ENCODE measurements around the gene PLEK2. TPM values are rescaled to one million over a fixed set of nuclear protein-coding genes. Genes with fewer than 3 reads are reported as not detected.

PLEK2 gene
- polyA plus RNA-seq, 1 donor from 2014 or later: not detected

- H3K9me2 ChIP-seq (ENCODE audit: insufficient read depth, low read length): no peaks in the 10 kb centered on the region
- no peak overlapping the region for H2AFZ ChIP-seq (ENCODE audit: low read depth, low read length)
- H3K27ac ChIP-seq (ENCODE audit: low read length): no peak overlapping the region
These were observed 16.6 kb upstream of the PLEK2 start for GRCh38 chr14:67428501-67429031.

DNA sequence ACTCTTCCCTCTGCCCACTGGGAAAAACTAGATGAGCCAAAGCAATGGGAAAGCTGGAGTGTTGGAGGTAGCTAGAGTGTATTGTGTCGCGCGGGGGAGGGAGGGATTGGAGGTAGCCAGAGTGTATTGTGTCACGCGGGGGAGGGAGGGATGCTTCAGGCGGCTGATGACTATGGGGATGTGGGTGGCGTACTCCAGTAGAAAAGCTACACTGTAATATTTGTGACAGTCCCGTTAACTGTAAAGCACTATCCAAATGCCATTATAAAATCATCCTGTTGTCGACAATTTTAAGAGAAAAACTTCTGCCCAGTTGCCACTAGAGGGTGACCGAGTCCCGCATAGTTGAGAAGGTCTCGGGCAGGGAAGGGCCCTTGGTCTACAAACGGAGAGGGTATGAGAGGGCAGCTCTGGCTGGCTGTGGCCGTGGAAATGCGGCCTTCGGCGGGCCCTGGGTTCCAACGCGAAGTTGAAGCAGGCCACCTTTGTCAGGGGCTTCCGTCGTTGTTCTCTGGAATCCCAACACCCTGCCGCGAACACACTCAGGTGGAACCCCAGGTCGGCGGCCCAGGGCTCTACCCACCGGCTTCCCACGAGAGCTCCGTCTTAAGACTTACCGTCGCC is 15.1 kb upstream of the PLEK2 start:
- no peaks in the 10 kb centered on the region for H4K20me1 ChIP-seq (ENCODE audit: insufficient read depth)
- no peak overlapping the region for H3K9ac ChIP-seq (ENCODE audit: low read length)
- no peaks in the 10 kb centered on the region for H3K9me2 ChIP-seq (ENCODE audit: insufficient read depth, low read length)
- H3K27ac ChIP-seq (ENCODE audit: low read length): no peak overlapping the region
- H3K9me3 ChIP-seq (ENCODE audit: low read length): no peaks in the 10 kb centered on the region
- H3K27me3 ChIP-seq (ENCODE audit: insufficient read depth, low read depth, low read length): no peaks in the 10 kb centered on the region
- H3K79me2 ChIP-seq (replicated peaks; ENCODE audit: insufficient read depth, low read length): no peaks in the 10 kb centered on the region
- H3K4me3 ChIP-seq (ENCODE audit: low read length): no peak overlapping the region
- H2AFZ ChIP-seq (ENCODE audit: low read depth, low read length): no peak overlapping the region
- no peaks in the 10 kb centered on the region for H3F3A ChIP-seq (ENCODE audit: insufficient read depth, low read length, poor library complexity, severe bottlenecking)
- H3K4me2 ChIP-seq (ENCODE audit: low read length): no peak overlapping the region
- H3K36me3 ChIP-seq (ENCODE audit: insufficient read depth, low read length): no peaks in the 10 kb centered on the region
- TF ChIP-seq POLR2AphosphoS5 (IDR thresholded peaks at IDR 0.05) (no peak), SMC3 (conservative IDR thresholded peaks at IDR 0.05; ENCODE audit: poor library complexity) (peak; percentile 85), EZH2 (IDR thresholded peaks at IDR 0.05; ENCODE audit: borderline replicate concordance, insufficient read depth, low read length, poor library complexity, severe bottlenecking) (no peak), TAF1 (IDR thresholded peaks at IDR 0.05; ENCODE audit: low read depth) (no peak), RAD21 (conservative IDR thresholded peaks at IDR 0.05) (peak; percentile 87), EP300 (conservative IDR thresholded peaks at IDR 0.05; ENCODE audit: poor library complexity, severe bottlenecking) (no peak), REST (IDR thresholded peaks at IDR 0.05; ENCODE audit: borderline replicate concordance) (no peak)

More at GRCh38 chr14:67428501-67429031, 16.6 kb upstream of the PLEK2 start:
- no peak overlapping the region for H3K9ac ChIP-seq (ENCODE audit: low read length)
- no peaks in the 10 kb centered on the region for H3K9me3 ChIP-seq (ENCODE audit: low read length)
- no peaks in the 10 kb centered on the region for H3K79me2 ChIP-seq (replicated peaks; ENCODE audit: insufficient read depth, low read length)
- no peaks in the 10 kb centered on the region for H3K36me3 ChIP-seq (ENCODE audit: insufficient read depth, low read length)
- H3K4me3 ChIP-seq (ENCODE audit: low read length): no peak overlapping the region
- TF ChIP-seq SMC3 (conservative IDR thresholded peaks at IDR 0.05; ENCODE audit: poor library complexity) (no peak), MXI1 (conservative IDR thresholded peaks at IDR 0.05; ENCODE audit: poor library complexity, severe bottlenecking) (no peak), POLR2AphosphoS5 (IDR thresholded peaks at IDR 0.05) (no peak), EP300 (conservative IDR thresholded peaks at IDR 0.05; ENCODE audit: poor library complexity, severe bottlenecking) (no peak), REST (IDR thresholded peaks at IDR 0.05; ENCODE audit: borderline replicate concordance) (no peak), TAF1 (IDR thresholded peaks at IDR 0.05; ENCODE audit: low read depth) (no peak), EZH2 (IDR thresholded peaks at IDR 0.05; ENCODE audit: borderline replicate concordance, insufficient read depth, low read length, poor library complexity, severe bottlenecking) (no peak), RAD21 (conservative IDR thresholded peaks at IDR 0.05) (no peak)
- TF ChIP-seq, protein P1, sequence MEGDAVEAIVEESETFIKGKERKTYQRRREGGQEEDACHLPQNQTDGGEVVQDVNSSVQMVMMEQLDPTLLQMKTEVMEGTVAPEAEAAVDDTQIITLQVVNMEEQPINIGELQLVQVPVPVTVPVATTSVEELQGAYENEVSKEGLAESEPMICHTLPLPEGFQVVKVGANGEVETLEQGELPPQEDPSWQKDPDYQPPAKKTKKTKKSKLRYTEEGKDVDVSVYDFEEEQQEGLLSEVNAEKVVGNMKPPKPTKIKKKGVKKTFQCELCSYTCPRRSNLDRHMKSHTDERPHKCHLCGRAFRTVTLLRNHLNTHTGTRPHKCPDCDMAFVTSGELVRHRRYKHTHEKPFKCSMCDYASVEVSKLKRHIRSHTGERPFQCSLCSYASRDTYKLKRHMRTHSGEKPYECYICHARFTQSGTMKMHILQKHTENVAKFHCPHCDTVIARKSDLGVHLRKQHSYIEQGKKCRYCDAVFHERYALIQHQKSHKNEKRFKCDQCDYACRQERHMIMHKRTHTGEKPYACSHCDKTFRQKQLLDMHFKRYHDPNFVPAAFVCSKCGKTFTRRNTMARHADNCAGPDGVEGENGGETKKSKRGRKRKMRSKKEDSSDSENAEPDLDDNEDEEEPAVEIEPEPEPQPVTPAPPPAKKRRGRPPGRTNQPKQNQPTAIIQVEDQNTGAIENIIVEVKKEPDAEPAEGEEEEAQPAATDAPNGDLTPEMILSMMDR (IDR thresholded peaks at IDR 0.05; ENCODE audit: poor library complexity, severe bottlenecking): no peak
- H3F3A ChIP-seq (ENCODE audit: insufficient read depth, low read length, poor library complexity, severe bottlenecking): no peaks in the 10 kb centered on the region
- no peaks in the 10 kb centered on the region for H4K20me1 ChIP-seq (ENCODE audit: insufficient read depth)
- H3K27me3 ChIP-seq (ENCODE audit: insufficient read depth, low read depth, low read length): no peaks in the 10 kb centered on the region
- H3K4me2 ChIP-seq (ENCODE audit: low read length): no peak overlapping the region
